ENCODE data around the gene DICER1. TPM values are rescaled to one million over a fixed set of nuclear protein-coding genes. Genes with fewer than 3 reads are reported as not detected.
A peak's percentile ranks its signal among the peaks of the same experiment; 100 is the strongest.

Gene DICER1
- total RNA-seq, 4 donors from 2014 or later = 38.3 to 124 (median 54.4) TPM

DNA sequence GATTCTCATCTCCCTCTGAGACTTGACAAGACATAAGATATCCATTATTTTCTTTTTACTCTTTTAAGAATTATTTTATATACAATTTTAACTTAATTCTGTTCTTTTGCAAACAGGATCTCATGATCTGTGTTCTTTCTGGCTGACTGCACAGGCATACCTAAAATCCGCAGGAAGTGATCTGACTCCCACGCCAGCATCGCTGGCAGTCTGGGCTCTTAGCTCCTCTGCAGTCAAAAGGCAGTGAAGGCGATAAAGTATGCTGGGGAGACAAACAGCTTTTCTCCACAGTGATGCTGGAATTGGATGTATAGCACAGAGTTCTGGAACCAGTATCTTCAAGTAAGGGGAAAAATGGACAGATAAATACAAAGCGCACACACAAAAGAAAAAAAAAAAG, 52.4 kb downstream of the DICER1 start:
- Histone ChIP-seq H3K36me3 (peaks cover 82% of the 10 kb centered on the region), H3K9me3 (no peaks in the 10 kb centered on the region), H3K4me3 (no peak overlapping the region), H3K27ac (no peak overlapping the region), H3K4me1 (peaks cover 7% of the 10 kb centered on the region), H3K27me3 (no peaks in the 10 kb centered on the region)
- 91% methylated on average over 5 of the region's 5 CpGs for WGBS
- DNase-seq (ENCODE audit: low spot score in 2 of 2) = no peak
- no peak for TF ChIP-seq POLR2AphosphoS5 (IDR thresholded peaks at IDR 0.05)
- TF ChIP-seq, protein P1, sequence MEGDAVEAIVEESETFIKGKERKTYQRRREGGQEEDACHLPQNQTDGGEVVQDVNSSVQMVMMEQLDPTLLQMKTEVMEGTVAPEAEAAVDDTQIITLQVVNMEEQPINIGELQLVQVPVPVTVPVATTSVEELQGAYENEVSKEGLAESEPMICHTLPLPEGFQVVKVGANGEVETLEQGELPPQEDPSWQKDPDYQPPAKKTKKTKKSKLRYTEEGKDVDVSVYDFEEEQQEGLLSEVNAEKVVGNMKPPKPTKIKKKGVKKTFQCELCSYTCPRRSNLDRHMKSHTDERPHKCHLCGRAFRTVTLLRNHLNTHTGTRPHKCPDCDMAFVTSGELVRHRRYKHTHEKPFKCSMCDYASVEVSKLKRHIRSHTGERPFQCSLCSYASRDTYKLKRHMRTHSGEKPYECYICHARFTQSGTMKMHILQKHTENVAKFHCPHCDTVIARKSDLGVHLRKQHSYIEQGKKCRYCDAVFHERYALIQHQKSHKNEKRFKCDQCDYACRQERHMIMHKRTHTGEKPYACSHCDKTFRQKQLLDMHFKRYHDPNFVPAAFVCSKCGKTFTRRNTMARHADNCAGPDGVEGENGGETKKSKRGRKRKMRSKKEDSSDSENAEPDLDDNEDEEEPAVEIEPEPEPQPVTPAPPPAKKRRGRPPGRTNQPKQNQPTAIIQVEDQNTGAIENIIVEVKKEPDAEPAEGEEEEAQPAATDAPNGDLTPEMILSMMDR (IDR thresholded peaks at IDR 0.05) = no peak

- Histone ChIP-seq H3K27ac (no peak overlapping the region), H3K36me3 (peaks cover 62% of the 10 kb centered on the region), H3K9me3 (no peaks in the 10 kb centered on the region), H3K4me1 (peaks cover 22% of the 10 kb centered on the region), H3K27me3 (no peaks in the 10 kb centered on the region), H3K4me3 (no peak overlapping the region)
- TF ChIP-seq EP300 (IDR thresholded peaks at IDR 0.05) (no peak), POLR2A (IDR thresholded peaks at IDR 0.05) (no peak), POLR2AphosphoS5 (IDR thresholded peaks at IDR 0.05) (no peak)
- TF ChIP-seq, protein P1 (IDR thresholded peaks at IDR 0.05) = no peak
- DNase-seq (ENCODE audit: low spot score in 2 of 2) = no peak
- WGBS = 78% methylated on average over 5 of the region's 5 CpGs
These were observed 54.7 kb downstream of the DICER1 start for GRCh38 chr14:95102680-95103044.

DNA sequence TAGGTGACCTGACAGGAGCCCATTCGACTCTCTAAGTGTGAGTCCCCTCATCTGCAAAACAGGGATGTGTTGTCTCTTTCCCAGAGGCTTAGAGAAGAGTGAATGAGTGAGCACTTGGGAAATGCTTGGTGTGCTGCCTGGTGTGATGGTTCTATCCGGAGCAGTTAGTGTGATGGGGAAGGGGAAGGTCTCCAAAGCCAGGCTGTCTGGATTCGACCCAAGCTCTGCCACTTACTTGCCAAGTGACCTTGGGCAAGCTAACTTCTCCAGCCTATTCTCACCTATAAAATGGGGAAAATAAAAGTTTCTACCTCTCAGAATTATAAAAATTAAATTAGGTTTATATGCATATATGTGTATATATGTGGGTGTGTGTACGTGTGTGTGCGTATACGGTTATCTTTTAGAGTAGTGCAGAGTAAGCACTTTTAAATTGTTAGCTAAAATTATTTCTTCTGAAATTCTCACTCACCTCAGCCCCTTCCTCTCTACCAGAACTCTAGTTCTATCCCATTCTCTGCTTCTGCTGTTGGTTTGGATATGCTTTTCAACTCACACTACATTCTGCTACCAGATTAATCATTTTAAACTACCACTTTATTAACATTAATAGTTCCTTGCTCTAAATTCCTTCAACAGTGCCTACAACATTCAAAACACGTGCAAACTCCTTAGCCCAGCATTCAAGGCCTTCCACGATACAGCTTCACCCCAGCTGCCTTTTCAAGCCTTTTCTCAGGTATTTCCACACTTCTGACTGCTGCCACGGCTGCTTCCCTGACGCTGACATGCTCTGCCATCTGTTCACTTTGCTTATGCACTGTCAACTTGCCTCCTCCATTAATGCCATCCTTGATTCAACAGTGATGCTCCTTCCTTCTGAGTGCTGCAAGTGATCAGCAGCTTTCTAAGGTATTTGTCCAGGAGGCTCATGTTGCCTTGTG, 55.3 kb downstream of the DICER1 start:
- Histone ChIP-seq H3K4me1 (peaks cover 22% of the 10 kb centered on the region), H3K36me3 (peaks cover 56% of the 10 kb centered on the region), H3K27ac (no peak overlapping the region), H3K9me3 (no peaks in the 10 kb centered on the region), H3K4me3 (no peak overlapping the region), H3K27me3 (no peaks in the 10 kb centered on the region)
- no peak for DNase-seq (ENCODE audit: low spot score in 2 of 2)
- TF ChIP-seq POLR2A (IDR thresholded peaks at IDR 0.05) = no peak
- TF ChIP-seq, protein P1 (IDR thresholded peaks at IDR 0.05) = no peak
- TF ChIP-seq POLR2AphosphoS5 (IDR thresholded peaks at IDR 0.05) = no peak
- no peak for TF ChIP-seq EP300 (IDR thresholded peaks at IDR 0.05)
- WGBS = 82% methylated on average over 10 of the region's 10 CpGs

GRCh38 chr14:95098984-95099599, 58.2 kb downstream of the DICER1 start:
- Histone ChIP-seq H3K4me1 (peaks cover 22% of the 10 kb centered on the region), H3K36me3 (peaks cover 58% of the 10 kb centered on the region), H3K9me3 (no peaks in the 10 kb centered on the region), H3K4me3 (no peak overlapping the region), H3K27me3 (no peaks in the 10 kb centered on the region), H3K27ac (no peak overlapping the region)
- TF ChIP-seq, protein P1 (IDR thresholded peaks at IDR 0.05) = peak; percentile 48 to 73
- TF ChIP-seq POLR2AphosphoS5 (IDR thresholded peaks at IDR 0.05) = no peak
- WGBS = 17% methylated on average over 3 of the region's 3 CpGs
- peak in 1 of 2 donors; percentile 75 for DNase-seq (ENCODE audit: low spot score in 2 of 2)

DNA sequence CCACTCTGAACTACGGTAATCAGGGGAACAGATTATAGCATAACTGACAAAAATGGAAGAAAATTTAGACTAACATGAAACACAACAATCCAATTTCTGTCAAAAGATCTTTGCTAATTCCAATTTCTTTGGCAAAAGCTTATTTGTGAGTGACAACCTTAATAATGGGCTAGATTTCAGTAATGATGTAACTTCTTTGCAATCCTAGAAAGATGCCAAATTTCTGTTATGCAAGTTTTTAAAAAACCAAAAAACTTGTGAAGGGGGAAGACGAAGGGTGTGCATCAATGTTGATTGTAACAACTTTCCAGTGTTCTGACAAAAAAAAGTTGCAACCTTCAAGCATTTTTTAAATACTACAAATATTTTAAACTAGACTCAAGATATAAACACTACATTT, 59.9 kb downstream of the DICER1 start:
- Histone ChIP-seq H3K27ac (no peak overlapping the region), H3K4me1 (peaks cover 22% of the 10 kb centered on the region), H3K27me3 (no peaks in the 10 kb centered on the region), H3K36me3 (peaks cover 58% of the 10 kb centered on the region), H3K9me3 (no peaks in the 10 kb centered on the region), H3K4me3 (no peak overlapping the region)
- no peak for DNase-seq (ENCODE audit: low spot score in 2 of 2)
- TF ChIP-seq POLR2AphosphoS5 (IDR thresholded peaks at IDR 0.05) (no peak), POLR2A (IDR thresholded peaks at IDR 0.05) (no peak), EP300 (IDR thresholded peaks at IDR 0.05) (no peak)
- TF ChIP-seq, protein P1 (IDR thresholded peaks at IDR 0.05) = no peak
- WGBS = 64% methylated on average over 2 of the region's 2 CpGs
